Umbilical cord (tissue), 2 donors: Measurements from ENCODE around the gene LRP5. TPM values are rescaled to one million over a fixed set of nuclear protein-coding genes. Genes with fewer than 3 reads are reported as not detected.
"Not testable (repeated sequence)": the region's sequence is repeated elsewhere in the genome, so short reads cannot be mapped to it uniquely, and the experiment has no call there.

Experiments
- DNase-seq: peaks from one replicate; pipeline ENCODE4 v3.0.0-alpha.2; 2015; ENCODE audit warnings: low spot score
- total RNA-seq: library from RNA; depleted of rRNA; stranded (reverse); fragments of >200 nt; gene quantifications from one replicate; pipeline ENCODE4 v1.2.3, GENCODE V29; 2014; ENCODE audit warnings: low replicate concordance; ENCODE audit not compliant: insufficient read depth

The LRP5 gene
- total RNA-seq, 1 donor from 2014 or later: 50.6 TPM

DNA sequence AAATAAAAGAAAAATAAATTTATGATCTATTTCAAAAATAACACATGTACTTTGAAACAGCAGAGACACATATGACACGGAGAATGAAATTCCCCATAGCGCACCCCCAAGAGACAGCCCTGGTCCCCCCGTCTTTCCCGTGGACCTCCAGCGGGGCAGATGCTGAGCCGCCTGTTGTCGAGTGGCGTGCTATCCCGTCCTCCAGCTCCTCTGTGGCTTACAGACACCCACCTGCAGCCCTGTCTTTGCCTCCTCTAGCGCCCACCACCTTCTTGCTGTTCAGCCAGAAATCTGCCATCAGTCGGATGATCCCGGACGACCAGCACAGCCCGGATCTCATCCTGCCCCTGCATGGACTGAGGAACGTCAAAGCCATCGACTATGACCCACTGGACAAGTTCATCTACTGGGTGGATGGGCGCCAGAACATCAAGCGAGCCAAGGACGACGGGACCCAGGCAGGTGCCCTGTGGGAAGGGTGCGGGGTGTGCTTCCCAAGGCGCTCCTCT lies 103.7 kb downstream of the LRP5 start:
- no peak for DNase-seq

GRCh38 chr11:68418648-68419047 lies 106.3 kb downstream of the LRP5 start:
- no peak for DNase-seq

GRCh38 chr11:68420171-68420570 lies 107.8 kb downstream of the LRP5 start:
- DNase-seq: no peak

- DNase-seq: no peak
Observed at GRCh38 chr11:68423481-68423880, 111.1 kb downstream of the LRP5 start.

GRCh38 chr11:68424101-68424632 lies 111.8 kb downstream of the LRP5 start:
- DNase-seq: no peak

DNA sequence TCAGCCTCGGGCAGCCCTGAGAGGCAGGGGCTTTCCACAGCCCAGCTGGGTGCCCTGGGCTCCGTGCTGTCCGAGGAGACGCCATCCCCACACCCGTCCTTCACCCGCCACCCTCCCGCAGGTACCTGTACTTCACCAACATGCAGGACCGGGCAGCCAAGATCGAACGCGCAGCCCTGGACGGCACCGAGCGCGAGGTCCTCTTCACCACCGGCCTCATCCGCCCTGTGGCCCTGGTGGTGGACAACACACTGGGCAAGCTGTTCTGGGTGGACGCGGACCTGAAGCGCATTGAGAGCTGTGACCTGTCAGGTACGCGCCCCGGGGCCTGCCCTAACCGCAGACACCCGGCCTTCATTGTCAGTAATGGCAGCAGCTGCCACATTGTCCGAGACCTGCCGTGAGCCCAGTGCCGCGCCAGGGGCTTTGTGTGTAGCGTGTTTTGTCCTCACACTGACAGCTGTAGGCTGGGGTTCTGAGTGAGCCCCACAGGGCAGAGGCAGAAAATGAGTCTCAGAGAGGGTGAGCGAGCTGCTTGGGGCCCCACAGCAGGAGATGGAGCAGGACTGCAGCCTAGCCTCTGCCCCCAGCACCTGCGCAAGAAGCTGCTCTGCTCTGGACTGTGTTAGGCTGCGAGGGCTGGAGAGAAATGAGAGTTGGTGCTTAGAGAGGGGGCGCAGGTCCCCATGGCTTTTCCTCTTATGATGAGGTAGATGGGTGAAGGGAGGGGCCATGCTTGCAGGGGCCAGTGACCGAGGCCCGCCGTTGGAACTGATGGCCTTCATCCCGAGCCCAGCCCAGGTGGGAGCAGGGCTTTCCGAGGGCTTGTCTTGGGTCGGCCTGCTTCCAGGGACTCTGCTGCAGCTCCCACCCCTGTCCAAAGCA lies 112.8 kb downstream of the LRP5 start:
- no peak for DNase-seq

- no peak for DNase-seq
Observed at GRCh38 chr11:68425866-68426380, 113.5 kb downstream of the LRP5 start.

DNA sequence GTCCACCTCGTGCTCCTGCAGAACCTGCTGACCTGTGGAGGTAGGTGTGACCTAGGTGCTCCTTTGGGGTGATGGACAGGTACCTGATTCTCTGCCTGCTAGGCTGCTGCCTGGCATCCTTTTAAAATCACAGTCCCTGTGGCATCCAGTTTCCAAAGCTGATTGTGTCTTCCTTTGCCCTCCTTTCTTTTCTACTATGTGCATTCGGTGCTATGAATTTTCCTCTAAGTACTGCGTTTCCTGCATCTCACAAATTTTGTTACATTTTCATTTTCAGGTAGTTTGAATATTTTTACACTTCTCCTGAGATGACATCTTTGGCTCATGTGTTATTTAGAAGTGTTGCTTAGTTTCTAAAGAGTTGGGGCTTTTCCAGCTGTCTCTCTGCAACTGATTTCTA lies 117.3 kb downstream of the LRP5 start:
- DNase-seq: no peak

- no peak for DNase-seq
Observed at GRCh38 chr11:68430384-68430783, 118.0 kb downstream of the LRP5 start.

GRCh38 chr11:68430801-68431200 lies 118.4 kb downstream of the LRP5 start:
- DNase-seq: no peak

GRCh38 chr11:68431984-68432645 lies 119.7 kb downstream of the LRP5 start:
- no peak for DNase-seq

DNA sequence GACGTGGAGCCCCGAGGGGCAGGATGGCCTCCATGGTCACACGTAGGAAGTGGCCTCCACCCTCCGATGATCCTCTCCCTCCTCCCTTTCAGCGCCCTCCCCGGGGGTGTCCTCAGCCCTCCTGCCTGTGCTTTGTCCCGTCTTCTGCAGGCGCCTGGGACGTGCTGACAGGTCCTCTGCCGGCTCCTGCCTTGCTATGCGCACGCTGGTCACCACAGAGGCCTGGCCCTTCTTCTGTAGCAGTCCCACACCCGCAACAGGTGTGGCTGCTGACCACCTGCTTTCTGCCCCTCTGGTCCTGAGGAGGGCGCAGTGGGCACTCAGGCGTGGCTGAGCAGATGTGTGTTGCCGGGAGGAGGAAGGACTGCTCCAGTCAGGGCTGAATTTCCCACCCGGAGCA lies 120.5 kb downstream of the LRP5 start:
- DNase-seq: no peak

GRCh38 chr11:68433541-68433940 lies 121.2 kb downstream of the LRP5 start:
- DNase-seq: no peak

GRCh38 chr11:68434159-68434558 lies 121.8 kb downstream of the LRP5 start:
- DNase-seq: not testable (repeated sequence)

DNA sequence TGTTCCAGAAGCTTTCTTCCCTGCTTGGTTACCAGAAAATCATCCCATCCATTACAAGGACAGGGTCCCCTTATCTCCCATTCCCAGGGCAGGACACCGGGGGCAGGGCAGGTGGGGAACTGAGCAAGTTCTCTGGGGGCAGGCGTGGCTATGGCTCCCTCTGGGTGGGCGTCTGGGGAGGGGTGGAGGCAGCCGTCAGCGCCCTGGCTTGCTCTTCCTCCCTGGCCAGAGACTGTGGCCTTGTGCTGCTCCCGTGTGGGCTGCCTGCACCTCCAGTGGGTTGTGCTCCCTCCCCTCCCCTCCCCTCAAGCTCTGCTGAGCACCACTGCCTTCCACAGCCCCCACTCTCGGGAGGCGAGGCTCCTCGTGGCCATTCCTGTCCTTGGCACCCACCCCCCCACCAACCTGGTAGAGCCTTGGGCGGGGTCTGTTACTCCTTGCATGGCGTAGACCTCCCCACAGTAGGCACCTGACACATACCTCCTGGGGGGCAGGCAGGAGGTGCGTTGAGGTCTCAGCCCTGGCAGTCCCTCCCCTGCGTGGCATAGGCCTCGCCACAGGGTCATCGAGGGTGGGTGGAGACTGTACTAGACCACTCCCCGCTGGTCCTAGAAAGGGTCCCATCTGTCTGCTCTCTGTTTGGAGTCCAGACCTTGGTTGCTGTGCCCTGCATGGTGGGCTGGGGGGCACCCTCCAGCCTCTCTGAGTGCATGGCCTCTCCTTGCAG lies 123.9 kb downstream of the LRP5 start:
- no peak for DNase-seq

- peak; percentile 18 for DNase-seq
Observed at GRCh38 chr11:68436985-68437926, 124.9 kb downstream of the LRP5 start.

- DNase-seq: no peak
Observed at GRCh38 chr11:68437927-68438657, 125.7 kb downstream of the LRP5 start.

DNA sequence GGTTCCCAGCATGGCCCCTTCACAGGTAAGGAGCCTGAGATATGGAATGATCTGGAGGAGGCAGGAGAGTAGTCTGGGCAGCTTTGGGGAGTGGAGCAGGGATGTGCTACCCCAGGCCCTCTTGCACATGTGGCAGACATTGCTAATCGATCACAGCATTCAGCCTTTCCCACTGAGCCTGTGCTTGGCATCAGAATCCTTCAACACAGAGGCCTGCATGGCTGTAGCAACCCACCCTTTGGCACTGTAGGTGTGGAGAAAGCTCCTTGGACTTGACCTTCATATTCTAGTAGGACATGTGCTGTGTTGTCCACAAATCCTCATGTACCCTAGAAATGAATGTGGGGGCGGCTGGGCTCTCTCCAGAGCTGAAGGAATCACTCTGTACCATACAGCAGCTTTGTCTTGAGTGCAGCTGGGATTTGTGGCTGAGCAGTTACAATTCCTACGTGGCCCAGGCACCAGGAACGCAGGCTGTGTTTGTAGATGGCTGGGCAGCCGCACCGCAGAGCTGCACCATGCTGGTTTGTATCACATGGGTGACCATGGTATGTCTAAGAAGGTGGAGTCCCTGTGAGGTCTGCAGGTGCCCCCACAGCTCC lies 126.4 kb downstream of the LRP5 start:
- DNase-seq: no peak

- DNase-seq: no peak
Observed at GRCh38 chr11:68439355-68440065, 127.1 kb downstream of the LRP5 start.
